Measurements from ENCODE around the gene THBS3.

Gene THBS3

GRCh38 chr1:155244368-155245162, 36.9 kb upstream of the THBS3 start:
- 0 out of 2 replicates have a peak, but pooled peaks cover 4% of the 10 kb centered on the region for H3F3A ChIP-seq (ENCODE audit: low read depth)

GRCh38 chr1:155242805-155243358, 35.2 kb upstream of the THBS3 start:
- H3K4me3 ChIP-seq (ENCODE audit: low read length, poor library complexity, severe bottlenecking) = peak overlapping the region; percentile 82
- H3K9ac ChIP-seq (ENCODE audit: low read depth, low read length, poor library complexity, severe bottlenecking) = peak overlapping the region; percentile 92
- no peaks in the 10 kb centered on the region for H3K27me3 ChIP-seq (ENCODE audit: insufficient read depth, low read length, poor library complexity, severe bottlenecking)

More at GRCh38 chr1:155244368-155245162, 36.9 kb upstream of the THBS3 start:
- Histone ChIP-seq H3K36me3 (ENCODE audit: insufficient read depth, low read length) (no peaks in the 10 kb centered on the region), H3K79me2 (ENCODE audit: insufficient read depth, low read length) (peaks cover 24% of the 10 kb centered on the region), H3K9me2 (replicated peaks; ENCODE audit: low read depth, low read length) (no peaks in the 10 kb centered on the region), H2AFZ (ENCODE audit: low read length) (peak overlapping the region; percentile 94), H3K9ac (ENCODE audit: low read depth, low read length, poor library complexity, severe bottlenecking) (peak overlapping the region; percentile 92), H3K9me3 (ENCODE audit: insufficient read depth, low read depth, low read length) (no peaks in the 10 kb centered on the region), H3K4me2 (ENCODE audit: low read depth, low read length, poor library complexity, severe bottlenecking) (peak overlapping the region; percentile 90), H3K27me3 (ENCODE audit: insufficient read depth, low read length, poor library complexity, severe bottlenecking) (no peaks in the 10 kb centered on the region), H4K20me1 (ENCODE audit: insufficient read depth, low read length, poor library complexity, severe bottlenecking) (no peaks in the 10 kb centered on the region), H3K4me1 (ENCODE audit: insufficient read depth, low read length, poor library complexity, severe bottlenecking) (peaks cover 29% of the 10 kb centered on the region), H3K4me3 (ENCODE audit: low read length, poor library complexity, severe bottlenecking) (peak overlapping the region; percentile 82)
- TF ChIP-seq CTCF (conservative IDR thresholded peaks at IDR 0.05; ENCODE audit: low read length) (peak; percentile 43), EZH2phosphoT487 (IDR thresholded peaks at IDR 0.05; ENCODE audit: borderline replicate concordance) (no peak)

GRCh38 chr1:155241841-155242264, 34.2 kb upstream of the THBS3 start:
- Histone ChIP-seq H3F3A (ENCODE audit: low read depth) (0 out of 2 replicates have a peak, but pooled peaks cover 4% of the 10 kb centered on the region), H3K27me3 (ENCODE audit: insufficient read depth, low read length, poor library complexity, severe bottlenecking) (no peaks in the 10 kb centered on the region), H3K9me2 (replicated peaks; ENCODE audit: low read depth, low read length) (no peaks in the 10 kb centered on the region), H3K9ac (ENCODE audit: low read depth, low read length, poor library complexity, severe bottlenecking) (peak overlapping the region; percentile 29), H3K79me2 (ENCODE audit: insufficient read depth, low read length) (peaks cover 24% of the 10 kb centered on the region), H4K20me1 (ENCODE audit: insufficient read depth, low read length, poor library complexity, severe bottlenecking) (no peaks in the 10 kb centered on the region), H2AFZ (ENCODE audit: low read length) (no peak overlapping the region), H3K9me3 (ENCODE audit: insufficient read depth, low read depth, low read length) (no peaks in the 10 kb centered on the region), H3K36me3 (ENCODE audit: insufficient read depth, low read length) (no peaks in the 10 kb centered on the region), H3K4me3 (ENCODE audit: low read length, poor library complexity, severe bottlenecking) (peak overlapping the region; percentile 76), H3K4me2 (ENCODE audit: low read depth, low read length, poor library complexity, severe bottlenecking) (peak overlapping the region; percentile 90), H3K4me1 (ENCODE audit: insufficient read depth, low read length, poor library complexity, severe bottlenecking) (peaks cover 29% of the 10 kb centered on the region)
- TF ChIP-seq CTCF (conservative IDR thresholded peaks at IDR 0.05; ENCODE audit: low read length) = no peak
- no peak for TF ChIP-seq EZH2phosphoT487 (IDR thresholded peaks at IDR 0.05; ENCODE audit: borderline replicate concordance)

More at GRCh38 chr1:155242805-155243358, 35.2 kb upstream of the THBS3 start:
- no peaks in the 10 kb centered on the region for H3K9me2 ChIP-seq (replicated peaks; ENCODE audit: low read depth, low read length)
- H4K20me1 ChIP-seq (ENCODE audit: insufficient read depth, low read length, poor library complexity, severe bottlenecking) = no peaks in the 10 kb centered on the region
- H3K4me2 ChIP-seq (ENCODE audit: low read depth, low read length, poor library complexity, severe bottlenecking) = peak overlapping the region; percentile 90
- H3K9me3 ChIP-seq (ENCODE audit: insufficient read depth, low read depth, low read length) = no peaks in the 10 kb centered on the region
- no peak for TF ChIP-seq EZH2phosphoT487 (IDR thresholded peaks at IDR 0.05; ENCODE audit: borderline replicate concordance)
- no peak for TF ChIP-seq CTCF (conservative IDR thresholded peaks at IDR 0.05; ENCODE audit: low read length)
- H3F3A ChIP-seq (ENCODE audit: low read depth) = 0 out of 2 replicates have a peak, but pooled peaks cover 4% of the 10 kb centered on the region
- H3K79me2 ChIP-seq (ENCODE audit: insufficient read depth, low read length) = peaks cover 24% of the 10 kb centered on the region
- no peaks in the 10 kb centered on the region for H3K36me3 ChIP-seq (ENCODE audit: insufficient read depth, low read length)
- peaks cover 29% of the 10 kb centered on the region for H3K4me1 ChIP-seq (ENCODE audit: insufficient read depth, low read length, poor library complexity, severe bottlenecking)
- no peak overlapping the region for H2AFZ ChIP-seq (ENCODE audit: low read length)

All from Loucy (cell line).